Measurements from ENCODE around the gene FXYD1. TPM values are rescaled to one million over a fixed set of nuclear protein-coding genes. Genes with fewer than 3 reads are reported as not detected.

FXYD1 gene
- total RNA-seq (2022), result not detected in 2 replicates
- Bru-seq, nascent RNA, result not detected
- BruChase-seq, experiment 1, labeled RNA remaining after a 6-hour chase, result not detected
- not detected for BruChase-seq, experiment 2, labeled RNA remaining after a 2-hour chase
- long read RNA-seq, result 0 reads

GRCh38 chr19:35138305-35138892 lies at the start of gene FXYD1:
TSS of gene FXYD1 (plus strand) at chr19:35138824. CDS start at chr19:35140080, 1,256 bp downstream.
- CTCF ChIA-PET, result interaction anchor here (2.0 to 5.5 kb wide), 5 partner anchors 42 to 93 kb away, joined by 6 to 80 read pairs (median 38); no protein-coding TSS in a partner anchor

GRCh38 chr19:35089554-35089953 lies 49.1 kb upstream of the FXYD1 start:
- no peak for TF ChIP-seq CTCF (IDR thresholded peaks at IDR 0.05; ENCODE audit: unreplicated experiment)
- no peak overlapping the region for H3K27ac Mint-ChIP-seq (ENCODE audit: low read depth, unreplicated experiment)
- peaks cover 5% of the 10 kb centered on the region for H3K4me1 Mint-ChIP-seq (ENCODE audit: insufficient read depth, unreplicated experiment)
- H3K27me3 Mint-ChIP-seq (ENCODE audit: insufficient read depth, unreplicated experiment), result no peaks in the 10 kb centered on the region
- H3K9me3 Mint-ChIP-seq (ENCODE audit: unreplicated experiment), result no peaks in the 10 kb centered on the region
- POLR2A ChIA-PET, result interaction anchor here (1.1 kb wide), 1 partner anchor 35 kb away, joined by 3 read pairs; no protein-coding TSS in a partner anchor
- no peak for DNase-seq (ENCODE audit: unreplicated experiment)
- intact Hi-C loops (cut with micrococcal nuclease), result loop anchor here (2.0 to 10.0 kb wide), 2 partner anchors 23 to 115 kb away; no protein-coding TSS in a partner anchor
- no peaks in the 10 kb centered on the region for H3K36me3 Mint-ChIP-seq (ENCODE audit: insufficient read depth, unreplicated experiment)
- no TSS peak for BruUV-seq (replicated peaks)
- CTCF ChIA-PET, result interaction anchor here (0.6 to 4.7 kb wide), 14 partner anchors 9 to 122 kb away, joined by 3 to 34 read pairs (median 6); partner anchors contain the start of gene LGI4
- H3K4me3 Mint-ChIP-seq (ENCODE audit: unreplicated experiment), result no peak overlapping the region

More at GRCh38 chr19:35138305-35138892, at the start of gene FXYD1:
- TF ChIP-seq CTCF (IDR thresholded peaks at IDR 0.05; ENCODE audit: unreplicated experiment), result no peak
- Mint-ChIP-seq H3K27me3 (ENCODE audit: insufficient read depth, unreplicated experiment) (peaks cover 9% of the 10 kb centered on the region), H3K27ac (ENCODE audit: low read depth, unreplicated experiment) (peak within 1 kb of the TSS; percentile 21), H3K36me3 (ENCODE audit: insufficient read depth, unreplicated experiment) (no peaks in the 10 kb centered on the region), H3K9me3 (ENCODE audit: unreplicated experiment) (no peaks in the 10 kb centered on the region), H3K4me3 (ENCODE audit: unreplicated experiment) (no peak within 1 kb of the TSS), H3K4me1 (ENCODE audit: insufficient read depth, unreplicated experiment) (peaks cover 12% of the 10 kb centered on the region)
- no TSS peak for BruUV-seq (replicated peaks)
- intact Hi-C loops (cut with micrococcal nuclease), result no loop called here
- no peak for DNase-seq (ENCODE audit: unreplicated experiment)
- POLR2A ChIA-PET, result no interaction called here

GRCh38 chr19:35090160-35090505 lies 48.5 kb upstream of the FXYD1 start:
- DNase-seq (ENCODE audit: unreplicated experiment), result no peak
- Mint-ChIP-seq H3K4me3 (ENCODE audit: unreplicated experiment) (no peak overlapping the region), H3K4me1 (ENCODE audit: insufficient read depth, unreplicated experiment) (peaks cover 5% of the 10 kb centered on the region), H3K9me3 (ENCODE audit: unreplicated experiment) (no peaks in the 10 kb centered on the region), H3K36me3 (ENCODE audit: insufficient read depth, unreplicated experiment) (no peaks in the 10 kb centered on the region), H3K27ac (ENCODE audit: low read depth, unreplicated experiment) (no peak overlapping the region), H3K27me3 (ENCODE audit: insufficient read depth, unreplicated experiment) (no peaks in the 10 kb centered on the region)
- BruUV-seq (replicated peaks), result no TSS peak
- POLR2A ChIA-PET, result no interaction called here
- TF ChIP-seq CTCF (IDR thresholded peaks at IDR 0.05; ENCODE audit: unreplicated experiment), result no peak
- intact Hi-C loops (cut with micrococcal nuclease), result no loop called here
- CTCF ChIA-PET, result interaction anchor here (0.6 to 4.7 kb wide), 14 partner anchors 10 to 368 kb away, joined by 3 to 34 read pairs (median 4); partner anchors contain the start of gene LGI4

- no TSS peak for BruUV-seq (replicated peaks)
- CTCF ChIA-PET, result interaction anchor here (0.6 to 4.7 kb wide), 18 partner anchors 10 to 736 kb away, joined by 3 to 34 read pairs (median 4); partner anchors contain the start of gene LGI4
- Mint-ChIP-seq H3K27ac (ENCODE audit: low read depth, unreplicated experiment) (no peak overlapping the region), H3K4me1 (ENCODE audit: insufficient read depth, unreplicated experiment) (peaks cover 10% of the 10 kb centered on the region), H3K27me3 (ENCODE audit: insufficient read depth, unreplicated experiment) (no peaks in the 10 kb centered on the region), H3K9me3 (ENCODE audit: unreplicated experiment) (no peaks in the 10 kb centered on the region), H3K36me3 (ENCODE audit: insufficient read depth, unreplicated experiment) (no peaks in the 10 kb centered on the region), H3K4me3 (ENCODE audit: unreplicated experiment) (no peak overlapping the region)
- POLR2A ChIA-PET, result no interaction called here
- intact Hi-C loops (cut with micrococcal nuclease), result no loop called here
- peak; percentile 46 for TF ChIP-seq CTCF (IDR thresholded peaks at IDR 0.05; ENCODE audit: unreplicated experiment)
- peak; percentile 73 for DNase-seq (ENCODE audit: unreplicated experiment)
Measured at GRCh38 chr19:35090506-35091214, 48.0 kb upstream of the FXYD1 start.

All from MCF 10A (cell line).